Activated T-cell treated with anti-CD3 and anti-CD28 coated beads for 4 hours (primary cell): Measurements from ENCODE around the gene CYP4B1.
"Not testable (repeated sequence)": the region's sequence is repeated elsewhere in the genome, so short reads cannot be mapped to it uniquely, and the experiment has no call there.

Experiments used
- DNase-seq: peaks from one replicate; pipeline ENCODE4 v3.0.0-alpha.2; 2020

The CYP4B1 gene

GRCh38 chr1:46798810-46799209 lies at the start of gene CYP4B1:
TSS of gene CYP4B1 (plus strand) at chr1:46799046. CDS start at chr1:46799082, 36 bp downstream.
- no peak for DNase-seq

GRCh38 chr1:46749404-46749803 lies 49.4 kb upstream of the CYP4B1 start:
- no peak for DNase-seq

- DNase-seq: no peak
Measured at GRCh38 chr1:46749921-46750404, 48.9 kb upstream of the CYP4B1 start.

- DNase-seq: no peak
Measured at GRCh38 chr1:46753985-46754384, 44.9 kb upstream of the CYP4B1 start.

GRCh38 chr1:46754707-46755106 lies 44.1 kb upstream of the CYP4B1 start:
- not testable (repeated sequence) for DNase-seq

GRCh38 chr1:46755121-46755520 lies 43.7 kb upstream of the CYP4B1 start:
- DNase-seq: no peak

GRCh38 chr1:46757247-46757955 lies 41.4 kb upstream of the CYP4B1 start:
- no peak for DNase-seq

GRCh38 chr1:46757956-46758528 lies 40.8 kb upstream of the CYP4B1 start:
- no peak for DNase-seq

- DNase-seq: no peak
Measured at GRCh38 chr1:46760558-46761166, 38.2 kb upstream of the CYP4B1 start.

GRCh38 chr1:46761740-46762139 lies 37.1 kb upstream of the CYP4B1 start:
- DNase-seq: no peak

GRCh38 chr1:46764402-46764801 lies 34.4 kb upstream of the CYP4B1 start:
- DNase-seq: no peak

GRCh38 chr1:46767649-46768282 lies 31.1 kb upstream of the CYP4B1 start:
- no peak for DNase-seq

- DNase-seq: no peak
Measured at GRCh38 chr1:46768445-46768844, 30.4 kb upstream of the CYP4B1 start.

- DNase-seq: no peak
Measured at GRCh38 chr1:46769028-46769740, 29.7 kb upstream of the CYP4B1 start.

- DNase-seq: no peak
Measured at GRCh38 chr1:46770541-46770940, 28.3 kb upstream of the CYP4B1 start.

- no peak for DNase-seq
Measured at GRCh38 chr1:46772571-46772970, 26.3 kb upstream of the CYP4B1 start.

- DNase-seq: no peak
Measured at GRCh38 chr1:46774297-46774696, 24.5 kb upstream of the CYP4B1 start.

GRCh38 chr1:46778456-46778855 lies 20.4 kb upstream of the CYP4B1 start:
- DNase-seq: not testable (repeated sequence)

- DNase-seq: no peak
Measured at GRCh38 chr1:46784666-46785065, 14.2 kb upstream of the CYP4B1 start.

GRCh38 chr1:46788634-46789033 lies 10.2 kb upstream of the CYP4B1 start:
- DNase-seq: not testable (repeated sequence)

GRCh38 chr1:46790446-46791101 lies 8.3 kb upstream of the CYP4B1 start:
- no peak for DNase-seq

GRCh38 chr1:46793126-46793525 lies 5.7 kb upstream of the CYP4B1 start:
- no peak for DNase-seq
